Activated naive CD8-positive, alpha-beta T cell treated with anti-CD3 and anti-CD28 coated beads, Interleukin-2, amount 50 U/mL, for 24 hours (primary cell): ENCODE data around the gene DNAH17.

Source experiments
- ATAC-seq: fragments of 150-1000 bp; cut with Tn5 transposase; one replicate; pipeline ENCODE4 v1.10.0; 2021
- DNase-seq: peaks from one replicate; pipeline ENCODE4 v3.0.0; 2021
- H3K27ac Mint-ChIP-seq: one replicate; pipeline ENCODE4 v1.8.0; 2021; ENCODE audit warnings: mild to moderate bottlenecking, mixed read lengths
- H3K27me3 Mint-ChIP-seq: one replicate; pipeline ENCODE4 v1.8.0; 2021; ENCODE audit warnings: mixed read lengths
- H3K36me3 Mint-ChIP-seq: one replicate; pipeline ENCODE4 v1.8.0; 2021; ENCODE audit warnings: low read depth, mixed read lengths
- H3K4me1 Mint-ChIP-seq: one replicate; pipeline ENCODE4 v1.8.0; 2021; ENCODE audit warnings: mixed read lengths
- H3K4me3 Mint-ChIP-seq: one replicate; pipeline ENCODE4 v1.8.0; 2021; ENCODE audit warnings: mild to moderate bottlenecking, moderate library complexity, mixed read lengths
- H3K9me3 Mint-ChIP-seq: one replicate; pipeline ENCODE4 v1.8.0; 2021; ENCODE audit warnings: mixed read lengths

DNAH17 gene

DNA sequence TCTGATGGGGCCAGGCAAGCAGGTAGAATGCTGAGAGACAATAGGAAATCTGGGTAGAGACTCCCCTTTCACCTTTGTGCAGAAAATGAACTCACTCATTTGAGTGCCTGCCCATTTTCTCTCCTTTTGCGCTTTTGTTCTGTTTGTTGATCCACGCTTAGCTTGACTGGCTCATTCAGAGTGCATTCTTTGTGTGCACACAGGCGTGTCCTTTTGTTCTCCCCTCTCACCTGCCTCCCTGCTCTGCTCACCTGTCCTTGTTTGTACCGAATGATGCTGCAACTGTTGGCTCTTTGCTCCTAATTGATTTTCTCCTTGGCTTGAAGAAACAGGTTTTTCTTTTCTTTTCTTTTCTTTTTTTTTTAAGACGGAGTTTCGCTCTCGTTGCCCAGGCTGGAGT is 183.0 kb downstream of the DNAH17 start:
- no peak for DNase-seq
- peaks cover 33% of the 10 kb centered on the region for H3K4me1 Mint-ChIP-seq
- no peaks in the 10 kb centered on the region for H3K9me3 Mint-ChIP-seq
- no peaks in the 10 kb centered on the region for H3K27me3 Mint-ChIP-seq
- H3K36me3 Mint-ChIP-seq: peaks cover 45% of the 10 kb centered on the region
- no peak for ATAC-seq
- no peak overlapping the region for H3K27ac Mint-ChIP-seq
- H3K4me3 Mint-ChIP-seq: no peak overlapping the region

DNA sequence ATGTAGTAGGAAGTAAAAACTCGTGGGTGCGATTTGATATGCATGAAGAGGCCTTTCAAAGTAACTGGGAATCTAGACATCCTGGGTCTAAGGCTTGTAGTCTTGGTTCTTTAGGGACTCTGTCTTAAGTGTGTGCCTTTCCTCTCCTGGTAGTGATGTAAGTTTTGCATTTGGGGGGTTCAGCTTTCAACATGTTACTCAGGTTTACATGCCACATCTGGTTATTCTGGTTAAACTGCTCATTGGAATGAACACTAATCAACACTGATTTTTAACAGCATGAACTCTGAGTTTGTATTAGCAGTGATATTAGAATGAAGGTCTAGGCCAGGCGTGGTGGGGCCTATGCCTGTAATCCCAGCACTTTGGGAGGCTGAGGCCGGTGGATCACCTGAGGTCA is 183.6 kb downstream of the DNAH17 start:
- Mint-ChIP-seq H3K27ac (no peak overlapping the region), H3K4me3 (no peak overlapping the region), H3K36me3 (peaks cover 42% of the 10 kb centered on the region), H3K4me1 (peaks cover 39% of the 10 kb centered on the region), H3K27me3 (no peaks in the 10 kb centered on the region), H3K9me3 (no peaks in the 10 kb centered on the region)
- DNase-seq: no peak
- no peak for ATAC-seq

DNA sequence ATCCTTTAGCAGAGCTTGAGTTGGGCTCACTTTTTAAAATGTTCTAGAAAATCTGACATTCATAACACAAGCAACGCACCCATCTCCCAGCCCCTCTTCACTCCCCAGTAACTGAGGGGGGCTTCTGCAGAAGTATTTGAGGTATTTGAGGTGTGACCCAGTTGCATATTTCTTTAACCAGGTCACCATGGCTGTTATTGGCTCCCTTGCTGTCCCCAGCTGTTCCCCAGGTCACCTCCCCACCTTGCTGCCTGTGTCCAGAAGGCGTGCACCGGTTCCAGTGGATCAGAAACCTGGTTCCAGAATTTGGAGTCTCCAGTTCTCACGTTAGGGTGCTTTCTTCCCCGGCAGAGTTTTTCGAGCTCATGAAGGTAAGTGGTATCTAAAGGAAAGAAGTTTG is 184.9 kb downstream of the DNAH17 start:
- DNase-seq (no peak), ATAC-seq (no peak)
- Mint-ChIP-seq H3K36me3 (peaks cover 39% of the 10 kb centered on the region), H3K9me3 (no peaks in the 10 kb centered on the region), H3K27ac (no peak overlapping the region), H3K27me3 (no peaks in the 10 kb centered on the region), H3K4me3 (no peak overlapping the region), H3K4me1 (peaks cover 52% of the 10 kb centered on the region)

DNA sequence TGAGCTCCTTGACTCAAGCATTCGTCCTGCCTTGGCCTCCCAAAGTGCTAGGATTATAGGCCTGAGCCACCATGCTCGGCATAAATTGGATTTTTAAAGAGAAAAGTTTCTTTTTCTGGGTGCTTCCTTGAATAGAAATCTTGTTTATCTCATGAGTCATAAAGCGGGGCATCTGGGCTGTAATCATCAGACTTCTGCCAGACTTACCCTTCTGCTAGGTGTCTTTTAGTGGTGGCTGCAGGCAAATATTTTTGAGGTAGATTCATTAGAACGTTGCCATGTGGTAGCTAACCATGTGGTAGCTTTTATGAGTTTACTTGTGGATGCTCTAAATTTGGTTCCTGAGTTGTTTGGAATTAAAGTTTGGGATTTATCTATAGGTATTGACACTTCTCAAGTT is 185.4 kb downstream of the DNAH17 start:
- Mint-ChIP-seq H3K27ac (no peak overlapping the region), H3K9me3 (no peaks in the 10 kb centered on the region), H3K4me1 (peaks cover 56% of the 10 kb centered on the region), H3K27me3 (no peaks in the 10 kb centered on the region), H3K4me3 (no peak overlapping the region), H3K36me3 (peaks cover 40% of the 10 kb centered on the region)
- ATAC-seq (no peak), DNase-seq (no peak)

DNA sequence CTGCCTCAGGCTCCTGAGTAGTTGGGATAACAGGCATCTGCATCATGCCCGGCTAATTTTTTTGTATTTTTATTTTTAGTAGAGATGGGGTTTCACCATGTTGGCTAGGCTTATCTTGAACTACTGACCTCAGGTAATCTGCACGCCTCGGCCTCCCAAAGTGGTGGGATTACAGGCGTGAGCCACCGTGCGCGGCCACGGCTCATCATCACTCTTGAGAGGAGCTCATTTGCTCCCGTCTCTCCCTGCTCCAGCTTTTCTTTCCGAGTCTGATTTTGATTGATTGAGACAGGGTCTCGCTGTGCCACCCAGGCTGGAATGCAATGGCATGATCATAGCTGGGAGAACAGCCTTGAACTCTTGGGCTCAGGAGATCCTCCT is 186.2 kb downstream of the DNAH17 start:
- Mint-ChIP-seq H3K9me3 (no peaks in the 10 kb centered on the region), H3K36me3 (peaks cover 39% of the 10 kb centered on the region), H3K27ac (peak overlapping the region; percentile 69), H3K27me3 (no peaks in the 10 kb centered on the region), H3K4me1 (peaks cover 64% of the 10 kb centered on the region), H3K4me3 (no peak overlapping the region)
- ATAC-seq (no peak), DNase-seq (no peak)

DNA sequence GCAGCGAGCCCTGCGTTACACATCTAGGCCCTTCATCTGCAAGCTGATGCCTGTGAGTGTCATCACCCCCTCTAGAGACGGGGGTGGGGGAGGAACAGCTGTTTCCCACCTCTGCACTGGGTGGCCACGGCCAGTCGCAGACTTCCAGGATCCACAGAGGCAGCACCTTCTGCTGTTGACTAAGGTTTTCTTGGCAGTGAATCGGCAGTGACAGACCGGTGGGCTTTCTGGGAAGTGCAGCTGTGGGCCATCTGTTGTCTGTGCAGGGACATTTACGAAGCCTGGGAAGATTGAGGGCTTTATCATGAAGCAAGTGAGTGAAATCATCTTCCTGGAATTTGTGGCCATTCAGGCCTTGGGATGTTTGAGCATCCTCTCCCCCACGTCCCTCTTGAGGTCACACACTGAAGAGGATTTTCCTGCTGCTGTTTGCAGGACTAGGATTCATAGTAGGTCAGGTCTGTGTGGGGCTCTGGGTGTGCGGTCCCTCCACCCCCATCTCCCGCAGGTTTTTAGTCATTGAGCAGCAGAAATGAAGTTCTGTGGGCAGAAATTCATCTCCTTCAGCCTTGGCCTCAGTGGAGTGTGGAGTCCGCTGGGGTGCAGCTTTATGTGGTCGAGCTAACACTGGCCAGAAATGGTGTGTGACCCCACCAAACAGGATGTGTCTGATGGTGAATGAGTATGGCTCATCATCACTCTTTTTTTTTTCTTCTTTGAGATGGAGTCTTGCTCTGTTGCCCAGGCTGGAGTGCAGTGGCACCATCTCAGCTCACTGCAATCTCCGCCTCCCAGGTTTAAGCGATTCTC is 186.8 kb downstream of the DNAH17 start:
- Mint-ChIP-seq H3K9me3 (no peaks in the 10 kb centered on the region), H3K36me3 (peaks cover 37% of the 10 kb centered on the region), H3K4me1 (peaks cover 70% of the 10 kb centered on the region), H3K4me3 (no peak overlapping the region), H3K27ac (peak overlapping the region; percentile 69), H3K27me3 (no peaks in the 10 kb centered on the region)
- no peak for DNase-seq
- no peak for ATAC-seq

DNA sequence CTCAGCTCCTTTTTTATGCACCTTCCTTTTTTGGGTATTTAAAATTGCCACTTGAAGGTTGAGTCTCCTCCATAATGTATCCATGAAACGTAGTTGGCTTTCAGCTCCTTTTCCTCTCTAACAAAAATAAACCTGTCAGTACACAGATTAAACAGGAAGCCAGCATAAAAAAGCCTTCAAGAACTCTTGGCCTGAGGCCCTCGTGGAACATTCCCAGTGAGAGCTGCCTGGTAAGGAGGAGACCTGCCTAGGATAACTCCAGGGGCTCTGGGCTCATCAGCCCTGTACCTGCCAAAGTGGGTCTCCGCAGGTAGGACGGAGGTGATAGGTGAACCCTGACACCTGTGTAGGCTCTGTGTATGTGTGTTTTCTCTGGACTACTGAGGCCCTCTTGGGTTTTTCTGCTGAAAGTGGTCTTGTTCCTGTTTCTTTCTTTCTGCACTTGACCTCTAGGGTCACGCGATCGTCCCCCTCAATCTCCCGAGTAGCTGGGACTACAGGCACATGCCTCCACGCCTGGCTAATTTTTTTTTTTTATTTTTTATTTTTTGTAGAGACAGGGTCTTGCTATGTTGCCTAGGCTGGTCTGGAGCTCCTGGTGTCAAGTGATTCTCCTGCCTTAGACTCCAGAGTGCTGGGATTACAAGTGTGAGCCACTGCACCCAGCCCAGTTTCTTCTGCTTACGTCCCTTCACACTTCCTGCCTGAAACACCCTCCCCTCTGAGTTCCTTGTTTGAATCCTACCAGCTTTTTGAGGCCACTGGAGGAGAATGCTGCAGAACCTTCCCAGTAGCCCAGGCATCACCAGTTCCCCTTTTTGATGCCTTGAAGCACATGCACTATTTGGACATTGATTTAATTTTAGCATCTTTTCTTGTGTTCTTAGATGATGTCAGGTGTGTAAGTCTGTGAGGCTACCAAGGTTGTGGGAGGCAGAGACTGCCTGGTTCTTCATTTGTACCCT is 188.9 kb downstream of the DNAH17 start:
- H3K4me1 Mint-ChIP-seq: peaks cover 90% of the 10 kb centered on the region
- DNase-seq (no peak), ATAC-seq (no peak)
- no peaks in the 10 kb centered on the region for H3K27me3 Mint-ChIP-seq
- peak overlapping the region; percentile 97 for H3K27ac Mint-ChIP-seq
- H3K36me3 Mint-ChIP-seq: peaks cover 37% of the 10 kb centered on the region
- no peaks in the 10 kb centered on the region for H3K9me3 Mint-ChIP-seq
- H3K4me3 Mint-ChIP-seq: peak overlapping the region; percentile 57

DNA sequence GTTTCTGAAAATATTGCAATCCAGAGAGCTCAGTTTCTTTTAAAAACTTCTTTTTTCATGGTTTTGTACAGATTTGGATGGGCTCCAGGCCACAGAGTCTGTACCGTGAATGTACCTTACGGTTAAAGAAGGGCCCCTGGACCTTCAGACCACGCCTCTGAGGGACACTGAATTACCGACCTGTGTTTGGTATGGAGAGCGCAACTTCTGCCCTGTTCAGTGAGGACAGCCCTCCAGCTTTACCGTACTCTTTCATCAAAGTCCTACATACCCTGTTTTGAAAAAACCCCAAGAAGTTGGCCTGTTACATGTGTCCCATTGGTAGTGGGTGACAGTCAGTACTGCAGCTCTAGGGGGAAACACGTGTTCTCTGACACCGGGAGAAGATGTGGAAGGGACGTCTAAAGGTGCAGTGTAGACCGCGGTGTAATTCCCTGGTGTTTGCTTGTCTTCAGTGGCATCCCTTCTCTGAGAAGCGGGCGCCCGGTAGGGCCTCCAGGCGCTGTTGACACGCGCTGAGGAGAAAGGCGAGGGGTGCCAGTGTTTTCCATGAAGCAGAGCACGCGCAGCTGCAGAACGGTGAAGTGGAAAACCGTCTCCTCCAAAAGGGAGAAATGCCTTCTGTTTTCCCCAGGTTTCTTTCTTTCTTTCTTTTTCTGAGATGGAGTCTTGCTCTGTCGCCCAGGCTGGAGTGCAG is 192.6 kb downstream of the DNAH17 start:
- Mint-ChIP-seq H3K4me1 (peaks cover 98% of the 10 kb centered on the region), H3K4me3 (peak overlapping the region; percentile 71), H3K9me3 (no peaks in the 10 kb centered on the region), H3K27ac (peak overlapping the region; percentile 97), H3K27me3 (no peaks in the 10 kb centered on the region), H3K36me3 (peaks cover 40% of the 10 kb centered on the region)
- no peak for ATAC-seq
- no peak for DNase-seq

DNA sequence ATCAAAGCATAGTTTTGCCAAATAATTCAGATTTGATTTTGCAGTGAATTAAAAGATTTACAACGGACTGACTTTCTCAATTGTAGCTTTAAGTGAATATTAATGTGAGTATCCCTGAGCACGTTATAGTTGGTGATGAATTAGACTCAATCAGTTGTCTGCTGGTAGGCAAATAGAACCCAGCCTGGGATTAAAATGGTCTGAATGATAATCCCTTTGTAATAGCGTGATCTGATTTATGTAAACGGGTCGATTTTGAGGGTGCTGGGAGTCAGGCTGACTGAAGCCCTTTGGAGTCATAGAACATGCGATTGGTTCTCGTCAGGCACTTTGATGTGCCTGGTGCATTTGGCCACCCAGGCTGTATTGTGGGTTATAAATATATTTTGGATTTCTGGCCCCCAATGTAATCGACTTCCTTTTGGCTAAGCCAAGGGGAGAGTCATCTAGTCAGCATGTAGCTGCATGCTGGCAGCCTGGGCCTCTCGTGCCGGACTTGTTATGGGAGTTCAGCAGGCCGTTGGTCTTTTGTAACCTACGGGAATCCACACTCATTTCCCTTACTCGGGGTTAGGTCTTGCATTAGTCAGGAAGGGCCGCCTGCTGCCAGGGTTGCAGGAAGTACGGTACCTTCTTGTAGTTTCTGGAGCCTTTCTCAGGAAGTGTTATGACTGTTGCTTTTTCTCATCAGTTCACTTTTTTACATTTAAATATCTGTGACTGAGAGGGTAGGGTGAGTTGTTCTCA is 193.3 kb downstream of the DNAH17 start:
- peak overlapping the region; percentile 71 for H3K4me3 Mint-ChIP-seq

DNA sequence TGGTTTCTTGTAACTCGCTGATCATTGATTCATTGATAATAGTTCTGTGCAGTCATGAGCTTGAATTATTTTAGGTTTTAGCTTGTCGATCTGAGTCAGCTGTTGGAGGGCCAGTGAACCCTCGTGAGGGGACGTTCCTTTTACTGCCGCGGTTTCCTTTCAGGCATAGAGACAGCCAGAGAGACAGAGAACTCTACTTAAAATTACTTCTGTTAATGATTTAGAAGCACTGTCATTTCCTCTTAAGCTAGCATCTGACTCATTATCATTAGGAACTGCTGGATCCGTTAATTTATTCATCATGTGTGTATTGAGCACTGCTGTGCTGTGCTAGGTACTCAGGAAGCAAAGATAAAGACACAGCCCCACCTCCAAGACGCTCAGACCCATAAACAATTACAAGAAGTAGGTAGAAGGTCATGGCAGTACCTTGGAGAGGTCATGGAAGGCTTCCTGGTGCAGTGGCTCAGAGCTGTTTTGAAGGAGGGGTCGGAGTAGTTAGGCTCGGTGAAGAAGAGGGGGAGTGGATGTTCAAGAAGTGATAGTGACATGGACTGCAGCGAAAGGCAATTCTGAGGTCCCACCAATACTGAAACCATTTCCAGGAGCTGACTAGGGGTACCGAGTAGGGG is 195.5 kb downstream of the DNAH17 start:
- Mint-ChIP-seq H3K4me1 (peaks cover 84% of the 10 kb centered on the region), H3K9me3 (no peaks in the 10 kb centered on the region), H3K27me3 (no peaks in the 10 kb centered on the region), H3K4me3 (peak overlapping the region; percentile 97), H3K27ac (peak overlapping the region; percentile 97), H3K36me3 (peaks cover 34% of the 10 kb centered on the region)
- DNase-seq: peak; percentile 32
- ATAC-seq: peak; percentile 35

More for the DNA sequence above, 193.3 kb downstream of the DNAH17 start:
- no peaks in the 10 kb centered on the region for H3K27me3 Mint-ChIP-seq
- peaks cover 44% of the 10 kb centered on the region for H3K36me3 Mint-ChIP-seq
- H3K9me3 Mint-ChIP-seq: no peaks in the 10 kb centered on the region
- H3K4me1 Mint-ChIP-seq: peaks cover 95% of the 10 kb centered on the region
- peak; percentile 48 for ATAC-seq
- H3K27ac Mint-ChIP-seq: peak overlapping the region; percentile 97
- DNase-seq: peak; percentile 62

DNA sequence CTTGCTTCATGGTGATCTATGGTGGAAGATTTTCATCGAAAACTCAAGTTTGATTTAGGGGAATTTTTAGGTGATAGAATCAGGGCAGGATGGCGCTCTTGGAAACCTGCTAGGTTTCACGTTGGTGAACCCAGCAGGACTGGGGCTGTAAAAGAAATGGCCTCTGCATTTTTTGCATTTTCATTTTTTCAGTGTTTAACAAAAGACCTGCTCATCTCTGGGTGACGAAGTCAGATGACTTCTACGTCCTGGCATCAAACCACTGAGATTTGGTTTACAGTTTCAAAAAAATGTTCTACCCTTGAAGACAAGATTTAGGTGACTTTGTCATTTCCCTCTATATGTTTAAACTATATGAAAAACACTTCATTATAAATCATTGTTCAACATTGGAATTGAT is 196.8 kb downstream of the DNAH17 start:
- Mint-ChIP-seq H3K36me3 (peaks cover 31% of the 10 kb centered on the region), H3K4me3 (peak overlapping the region; percentile 97), H3K27ac (peak overlapping the region; percentile 97), H3K4me1 (peaks cover 81% of the 10 kb centered on the region), H3K27me3 (no peaks in the 10 kb centered on the region), H3K9me3 (no peaks in the 10 kb centered on the region)
- DNase-seq (no peak), ATAC-seq (no peak)

DNA sequence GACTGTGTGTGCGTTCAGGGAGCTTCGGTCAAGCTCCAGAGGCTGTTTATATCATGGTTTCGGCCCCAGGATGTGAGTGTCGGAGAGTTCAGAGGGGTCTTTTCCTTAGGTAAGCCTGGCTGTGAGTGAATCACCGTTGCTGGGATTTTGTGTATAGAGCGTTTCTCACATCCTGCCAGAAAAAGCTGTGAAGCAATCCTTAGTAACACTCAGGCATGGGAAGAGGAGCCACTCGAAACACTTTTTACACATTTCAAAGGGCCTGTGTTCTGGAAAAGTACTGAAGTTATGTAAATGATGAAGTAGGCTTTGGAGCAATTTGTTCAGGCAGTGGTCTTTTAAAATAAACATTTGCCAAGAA is 198.1 kb downstream of the DNAH17 start:
- ATAC-seq (no peak), DNase-seq (no peak)
- Mint-ChIP-seq H3K36me3 (peaks cover 26% of the 10 kb centered on the region), H3K4me1 (peaks cover 69% of the 10 kb centered on the region), H3K27ac (peak overlapping the region; percentile 97), H3K9me3 (no peaks in the 10 kb centered on the region), H3K4me3 (peak overlapping the region; percentile 97), H3K27me3 (no peaks in the 10 kb centered on the region)

DNA sequence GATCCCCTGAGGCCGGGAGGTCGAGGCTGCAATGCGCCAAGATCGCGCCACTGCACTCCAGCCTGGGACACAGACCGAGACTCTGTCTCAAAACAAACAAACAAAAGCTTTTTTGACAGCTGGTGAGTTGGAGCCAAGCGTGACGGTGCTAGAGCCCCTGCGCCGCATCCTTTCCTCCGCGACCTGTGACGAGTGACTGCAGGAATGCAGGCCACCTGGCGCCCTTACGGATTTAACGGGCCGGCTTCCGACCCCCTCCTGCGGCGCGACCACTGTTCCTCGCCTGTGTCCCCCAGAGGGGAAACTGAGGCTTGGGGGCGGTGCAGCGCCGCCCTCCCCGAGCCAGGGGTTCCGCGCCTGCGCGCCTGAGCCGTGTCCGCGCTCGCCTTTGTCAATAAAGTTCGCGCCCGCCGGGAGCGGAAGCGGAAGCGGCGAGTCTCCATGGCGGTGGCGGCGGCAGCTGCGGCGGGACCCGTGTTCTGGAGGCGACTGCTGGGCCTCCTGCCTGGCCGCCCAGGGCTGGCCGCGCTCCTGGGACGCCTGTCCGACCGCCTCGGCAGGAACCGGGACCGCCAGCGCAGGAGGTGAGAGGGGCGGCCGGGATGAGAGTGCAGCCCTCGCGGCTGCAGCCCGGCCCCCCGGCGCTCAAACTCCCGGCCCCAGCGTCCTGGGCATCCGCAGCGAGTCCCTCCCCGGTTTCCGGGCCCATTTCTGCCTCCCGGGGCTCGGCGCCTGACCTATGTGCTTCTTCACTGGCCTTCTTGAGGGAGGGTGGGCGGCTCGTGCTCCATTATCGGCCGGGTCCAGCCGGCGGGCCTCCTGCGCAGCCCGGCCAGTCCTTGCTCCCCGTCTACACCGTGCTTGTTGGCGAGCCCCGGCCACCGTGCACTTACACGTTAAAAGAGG is 198.7 kb downstream of the DNAH17 start, which contains the start of gene PGS1:
TSS of gene PGS1 (plus strand) at position 425 of the 906 bp plus-strand sequence. CDS start at position 442, 17 bp downstream.
- peak within 1 kb of the TSS; percentile 97 for H3K27ac Mint-ChIP-seq
- ATAC-seq: peak; percentile 33
- DNase-seq: peak; percentile 87
- H3K4me3 Mint-ChIP-seq: peak within 1 kb of the TSS; percentile 97
- no peaks in the 10 kb centered on the region for H3K27me3 Mint-ChIP-seq
- H3K4me1 Mint-ChIP-seq: peaks cover 63% of the 10 kb centered on the region
- peaks cover 20% of the 10 kb centered on the region for H3K36me3 Mint-ChIP-seq
- H3K9me3 Mint-ChIP-seq: no peaks in the 10 kb centered on the region
